Activated CD4-positive, alpha-beta T cell treated with anti-CD3 and anti-CD28 coated beads, Interleukin-2, amount 50 U/mL, for 1 hour (primary cell): Measurements from ENCODE around the gene RASGRF2.

Experiments
- DNase-seq: peaks from one replicate; pipeline ENCODE4 v3.0.0-alpha.2; 2020

RASGRF2 gene

DNA sequence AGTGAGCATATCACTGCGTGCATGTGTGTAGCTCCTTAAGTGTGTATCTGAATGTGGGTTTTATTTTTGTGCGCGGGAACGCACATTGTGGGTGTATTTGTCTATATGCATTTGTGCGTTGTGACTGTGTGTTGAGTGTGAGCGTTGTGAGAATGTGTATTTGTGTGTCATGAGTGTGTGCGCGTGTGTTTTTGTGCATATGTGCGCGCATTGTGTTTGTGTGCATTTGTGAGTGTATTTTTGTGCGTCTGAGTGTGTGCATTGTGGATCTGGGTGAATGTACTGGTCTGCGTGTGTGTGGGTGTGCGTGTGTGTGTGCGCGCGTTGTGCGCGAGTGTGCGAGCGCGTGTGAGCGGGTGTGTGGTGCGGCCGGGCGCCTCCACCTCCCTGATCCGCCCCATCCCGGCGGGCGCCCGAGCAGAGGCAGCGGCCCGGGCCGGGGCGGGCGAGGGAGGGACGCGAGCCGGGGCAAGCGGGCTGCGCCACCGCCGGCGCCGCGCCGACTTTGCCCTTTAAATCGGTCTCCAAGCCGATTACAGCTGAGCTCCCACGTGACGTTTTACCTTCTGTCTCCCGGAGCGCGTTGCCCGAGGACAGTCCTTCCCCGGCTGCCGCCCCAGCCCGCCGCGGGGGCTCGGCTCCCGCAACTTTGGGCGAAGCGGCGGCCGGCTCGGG is at the start of gene RASGRF2:
TSS of gene RASGRF2 (plus strand) at position 596 of the 675 bp plus-strand sequence. CDS start 376 bp downstream, outside the sequence.
- peak; percentile 50 for DNase-seq

DNA sequence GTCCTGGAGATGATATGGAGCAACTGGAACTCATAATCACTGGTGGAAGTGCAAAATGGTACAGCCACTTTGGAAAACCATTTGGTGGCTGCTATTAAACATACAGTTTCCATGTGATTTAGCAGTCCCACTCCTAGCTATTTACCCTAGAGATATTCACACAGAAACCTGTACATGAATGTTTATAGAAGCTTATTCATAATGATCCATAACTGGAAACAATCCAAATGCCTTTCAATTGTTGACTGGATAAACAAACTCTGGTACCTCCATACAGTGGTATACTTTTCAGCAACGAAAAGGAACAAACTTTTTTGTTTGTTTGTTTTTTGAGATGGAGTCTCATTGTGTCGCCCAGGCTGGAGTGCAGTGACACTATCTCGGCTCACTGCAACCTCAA is 47.7 kb upstream of the RASGRF2 start:
- no peak for DNase-seq

GRCh38 chr5:80915716-80916115 is 44.4 kb upstream of the RASGRF2 start:
- no peak for DNase-seq

GRCh38 chr5:80916676-80917075 is 43.5 kb upstream of the RASGRF2 start:
- no peak for DNase-seq

- no peak for DNase-seq
Measured at GRCh38 chr5:80917631-80918030, 42.5 kb upstream of the RASGRF2 start.

DNA sequence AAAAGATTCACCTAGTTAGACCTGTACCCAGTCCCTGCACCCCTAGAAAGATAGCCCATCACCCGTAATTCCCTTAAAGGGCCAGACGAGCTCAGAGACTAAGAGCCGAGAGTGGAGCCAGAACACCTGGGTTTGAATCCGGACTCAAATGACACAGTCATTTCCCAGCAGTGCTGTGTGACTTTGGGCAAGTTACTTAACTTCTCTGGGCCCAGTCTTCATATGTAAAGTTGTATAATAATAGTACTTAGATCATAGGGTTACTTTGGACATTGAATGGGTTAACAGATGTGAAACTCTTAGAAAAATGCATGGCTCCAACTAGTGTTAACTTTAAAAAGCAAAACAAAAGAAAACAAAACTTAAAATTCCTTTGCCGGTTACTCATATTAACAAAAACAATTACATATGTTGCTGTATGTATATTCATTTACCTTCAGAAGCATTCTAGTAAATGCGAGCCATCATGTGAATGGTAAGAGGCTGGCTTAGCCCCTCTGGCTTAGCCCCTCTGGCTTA is 40.4 kb upstream of the RASGRF2 start:
- DNase-seq = no peak

DNA sequence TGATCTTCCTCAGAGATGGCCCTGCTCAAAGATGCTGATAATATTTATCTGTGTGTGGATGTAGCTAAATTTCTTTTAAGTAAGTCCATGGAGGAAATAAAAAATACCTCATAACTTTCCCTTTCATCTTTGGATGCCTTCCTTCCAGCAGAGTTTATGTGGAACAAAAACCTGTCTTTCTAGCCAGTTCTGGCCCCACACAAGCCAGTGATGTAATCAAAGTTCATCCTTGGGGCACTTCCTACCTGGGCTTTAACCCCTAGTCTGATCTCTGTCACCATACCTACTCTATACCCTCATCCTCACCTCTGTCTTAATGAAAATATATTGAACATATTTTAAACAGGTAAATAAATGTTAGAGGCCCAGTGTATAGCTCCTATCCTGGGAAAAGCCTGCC is 39.8 kb upstream of the RASGRF2 start:
- DNase-seq = no peak

GRCh38 chr5:80921026-80921425 is 39.1 kb upstream of the RASGRF2 start:
- DNase-seq = no peak

- DNase-seq = no peak
Measured at GRCh38 chr5:80925931-80926330, 34.2 kb upstream of the RASGRF2 start.

DNA sequence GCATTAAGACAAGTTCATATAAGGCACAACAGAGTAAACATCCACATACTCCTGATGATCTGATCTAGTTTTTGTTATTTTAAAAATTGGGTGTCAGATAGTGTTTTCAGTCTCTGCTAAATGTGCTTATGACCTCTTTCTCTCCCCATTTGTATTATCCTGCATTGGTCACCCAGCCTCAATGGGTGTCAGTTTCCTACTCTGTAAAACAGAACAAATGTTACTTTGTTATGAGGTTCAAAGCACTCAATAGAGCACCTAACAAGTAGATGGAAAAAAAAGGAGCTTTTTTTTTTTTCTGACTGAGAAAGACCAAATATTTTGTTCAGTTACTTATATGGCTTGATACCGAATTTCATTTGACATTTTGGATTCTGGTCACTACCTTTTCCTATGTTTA is 33.6 kb upstream of the RASGRF2 start:
- DNase-seq = no peak

DNA sequence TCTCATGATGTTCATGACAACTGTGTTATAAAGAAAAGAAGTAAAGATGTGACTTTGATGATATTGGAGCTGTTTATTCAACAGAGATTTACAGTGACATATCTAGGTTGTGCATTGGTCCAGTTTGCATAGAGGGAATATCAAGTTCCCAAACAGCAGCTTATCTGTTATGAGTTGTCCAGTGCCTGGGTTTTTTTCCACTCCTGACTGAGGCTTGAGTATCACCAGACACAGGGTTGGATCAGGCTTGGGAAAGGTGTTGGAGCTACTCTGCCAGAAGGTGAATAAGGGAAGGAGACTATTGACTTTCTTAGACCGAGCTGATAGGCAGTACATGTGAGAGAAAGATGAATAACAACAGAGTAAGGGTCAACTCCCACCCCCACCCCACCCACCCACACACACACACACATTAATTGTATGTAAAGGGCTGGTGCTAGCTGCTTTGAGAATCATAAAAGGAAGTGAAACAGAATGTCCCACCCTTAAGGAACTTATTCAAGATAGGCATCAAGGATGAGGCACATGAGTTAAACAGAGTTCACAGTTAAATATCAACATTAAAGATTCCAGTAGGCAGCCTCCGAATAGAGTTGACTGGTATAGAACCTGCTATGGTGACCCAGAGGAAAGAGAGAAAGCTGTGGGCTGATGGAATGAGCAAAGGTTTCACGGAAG is 33.0 kb upstream of the RASGRF2 start:
- no peak for DNase-seq

DNA sequence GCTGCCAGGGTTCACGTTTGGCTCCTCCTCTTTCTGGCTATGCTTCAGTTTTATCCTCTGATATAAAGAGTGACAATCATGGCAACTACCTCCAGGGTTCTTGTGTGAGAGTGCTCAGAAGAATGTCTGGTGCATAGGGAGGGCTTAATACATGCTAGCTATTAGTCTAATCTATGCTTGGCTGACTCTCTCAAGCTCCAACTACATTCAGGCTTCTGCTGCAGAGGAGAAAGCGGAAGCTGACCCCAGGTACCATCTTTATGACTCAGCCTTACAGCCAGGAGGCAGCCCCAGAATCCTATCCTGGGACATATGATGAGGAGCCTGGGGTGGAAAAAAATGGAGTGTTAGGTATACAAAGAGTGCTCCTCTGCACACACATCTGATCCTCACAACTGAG is 32.1 kb upstream of the RASGRF2 start:
- no peak for DNase-seq

DNA sequence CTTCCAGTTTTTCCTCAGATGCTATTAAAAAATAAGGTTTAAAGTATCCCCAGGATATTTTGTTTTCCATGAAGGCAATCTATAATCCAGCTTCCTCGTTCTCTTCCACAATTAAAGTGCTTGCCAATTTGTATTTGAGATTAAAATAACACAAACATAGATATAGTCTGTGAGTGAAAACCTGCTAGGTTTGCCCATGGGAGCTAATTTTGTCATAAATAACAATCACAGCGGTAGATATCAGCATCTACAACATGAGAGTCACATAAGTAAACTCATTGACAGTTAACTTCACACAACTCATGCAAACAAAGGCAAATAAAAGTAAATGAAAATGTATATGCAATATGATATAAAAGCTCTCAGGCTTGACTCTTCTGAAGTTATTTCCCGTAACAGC is 29.2 kb upstream of the RASGRF2 start:
- DNase-seq = no peak

DNA sequence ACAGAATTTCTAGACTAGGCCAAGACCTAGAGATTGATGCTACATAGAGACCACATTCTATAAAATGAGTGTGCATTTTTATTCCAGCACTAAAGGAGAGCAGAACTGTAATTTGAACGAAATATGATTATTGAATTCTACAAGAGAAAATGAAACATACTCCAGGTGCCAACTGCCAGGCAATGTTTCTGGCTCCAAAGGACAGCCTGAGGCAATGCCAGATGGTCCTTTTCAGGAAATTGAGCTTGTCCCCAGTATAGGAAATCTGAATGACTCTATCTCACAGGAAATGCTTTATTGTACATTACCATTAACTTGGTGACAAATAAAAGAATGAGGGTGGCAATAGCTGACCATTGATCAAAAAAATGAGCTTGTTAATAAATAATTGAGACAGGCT is 28.8 kb upstream of the RASGRF2 start:
- no peak for DNase-seq

GRCh38 chr5:80933036-80933435 is 27.1 kb upstream of the RASGRF2 start:
- no peak for DNase-seq

DNA sequence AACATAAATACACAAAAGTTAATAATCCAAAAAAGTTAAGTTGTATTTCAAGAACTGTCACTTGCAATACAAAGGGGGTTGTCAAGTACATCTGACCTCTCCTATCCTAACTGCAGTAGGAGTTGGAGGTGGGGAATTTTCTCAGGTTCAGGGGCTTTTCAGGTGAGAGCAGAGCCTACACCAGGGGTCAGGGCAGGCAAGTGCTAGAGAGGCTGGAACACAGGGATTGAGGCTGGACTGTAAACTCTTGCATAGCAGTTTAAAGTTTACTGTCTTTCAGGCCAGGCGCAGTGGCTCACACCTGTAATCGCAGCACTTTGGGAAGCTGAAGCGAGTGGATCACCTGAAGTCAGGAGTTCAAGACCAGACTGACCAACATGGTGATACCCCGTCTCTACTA is 25.4 kb upstream of the RASGRF2 start:
- no peak for DNase-seq

DNA sequence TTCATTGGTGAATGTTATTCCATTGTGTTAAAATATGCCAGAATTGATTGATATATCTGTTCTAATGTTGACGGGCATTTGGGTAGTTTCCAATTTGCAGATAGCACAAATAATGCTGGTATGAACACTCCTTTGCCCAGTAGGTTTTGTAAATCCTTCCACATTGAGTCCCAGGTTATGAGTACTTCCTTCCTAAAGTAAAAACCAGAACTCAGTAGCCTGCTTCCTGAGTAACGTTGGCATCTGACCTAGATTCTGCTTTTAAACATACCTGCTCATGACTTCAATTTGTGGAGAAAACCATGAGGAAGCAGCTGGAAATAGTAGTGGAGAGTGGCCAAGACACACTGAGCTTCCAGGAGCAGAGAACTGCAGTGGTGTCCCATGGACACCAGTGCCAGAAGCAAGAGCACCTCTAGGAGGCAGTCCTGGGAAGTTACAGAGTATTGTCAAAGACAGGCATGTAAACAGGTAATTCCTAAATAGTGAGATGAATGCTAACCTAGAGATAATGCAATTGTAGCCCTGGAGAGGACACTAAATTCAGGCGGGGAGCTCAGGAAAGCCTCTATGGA is 24.3 kb upstream of the RASGRF2 start:
- DNase-seq = no peak

- DNase-seq = no peak
Measured at GRCh38 chr5:80936881-80937280, 23.3 kb upstream of the RASGRF2 start.

DNA sequence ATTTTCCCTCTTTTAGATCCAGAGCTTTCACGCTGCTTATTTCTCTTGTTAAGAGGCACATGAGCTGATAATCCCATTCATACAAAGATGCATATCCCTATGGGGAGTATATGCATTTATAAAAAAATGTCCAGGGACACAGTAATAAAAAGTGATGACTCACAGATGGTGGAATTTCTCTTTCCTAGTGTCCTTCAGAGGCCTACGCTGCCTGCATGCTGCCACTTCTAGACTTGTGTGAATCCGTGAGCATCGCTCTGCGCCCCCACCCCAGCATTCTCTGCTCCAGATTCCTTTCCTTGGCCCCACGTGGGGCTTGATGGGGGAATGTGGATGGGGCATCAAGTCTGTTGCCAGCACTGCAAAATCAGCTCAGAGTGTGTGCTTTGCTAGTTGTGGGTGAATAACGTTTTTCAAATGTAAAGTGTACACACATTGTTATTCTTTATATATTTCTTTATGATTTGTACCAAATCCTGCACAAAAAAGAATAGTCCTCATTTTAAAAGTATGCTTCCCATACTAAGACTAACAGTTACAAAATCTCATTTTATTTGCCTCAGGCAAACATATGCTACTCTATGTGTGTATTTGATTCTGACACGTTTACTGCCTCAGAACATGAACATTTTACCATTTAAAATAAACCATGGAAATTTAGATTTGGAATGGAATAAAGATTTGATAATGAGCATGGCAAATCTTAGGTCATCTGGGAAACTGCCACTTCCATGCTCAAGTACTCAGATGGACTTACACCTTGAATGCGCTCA is 22.4 kb upstream of the RASGRF2 start:
- DNase-seq = no peak

DNA sequence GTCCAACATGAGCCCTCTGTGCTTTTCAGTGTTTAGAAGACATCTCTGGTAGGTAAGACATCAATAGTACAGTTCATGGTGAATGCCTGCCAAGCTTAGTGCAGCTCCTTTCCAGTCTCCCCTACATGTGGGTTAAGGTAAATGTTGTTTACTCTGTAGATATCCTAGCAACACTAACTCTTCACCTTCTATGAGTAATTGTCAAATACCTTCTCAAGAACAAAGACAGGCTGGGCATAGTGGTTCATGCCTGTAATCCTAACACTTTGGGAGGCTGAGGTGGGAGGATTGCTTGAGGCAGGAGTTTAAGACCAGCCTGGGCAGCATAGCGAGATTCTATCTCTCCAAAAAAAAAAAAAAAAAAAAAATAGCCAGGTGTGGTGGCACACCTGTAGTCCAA is 18.7 kb upstream of the RASGRF2 start:
- DNase-seq = no peak

GRCh38 chr5:80951366-80951765 is 8.8 kb upstream of the RASGRF2 start:
- DNase-seq = no peak

- DNase-seq = no peak
Measured at GRCh38 chr5:80953587-80953986, 6.6 kb upstream of the RASGRF2 start.

DNA sequence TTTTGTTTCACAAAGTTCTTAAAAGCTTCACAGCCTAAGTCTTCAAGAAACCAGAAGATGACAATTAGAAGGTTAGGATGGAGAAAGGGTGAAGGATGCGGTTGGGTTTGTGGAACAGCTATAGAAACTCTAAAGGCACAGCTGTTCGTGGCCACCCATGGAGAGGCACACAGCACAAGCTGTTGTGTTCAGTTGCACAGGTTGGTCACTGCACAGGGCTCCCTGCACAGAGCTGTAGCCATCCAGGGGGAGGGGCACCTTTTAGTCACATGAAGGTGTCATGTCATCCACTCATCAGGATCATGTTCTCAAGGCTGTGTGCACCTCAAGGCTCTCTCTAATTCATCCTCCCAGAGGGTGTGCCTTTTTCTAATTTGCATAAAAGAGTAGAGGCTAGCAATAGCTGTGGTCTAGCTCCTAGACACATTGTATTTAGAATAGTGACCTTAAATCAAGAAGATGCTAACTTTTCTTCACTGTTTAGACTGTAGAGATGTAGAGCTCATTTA is 5.0 kb upstream of the RASGRF2 start:
- no peak for DNase-seq
